RWPE1 (cell line): Measurements from ENCODE around the gene OLFM1.

ENCODE experiments used
- CTCF ChIA-PET: fragments of 350-600 bp; sonication (Branson Sonifier 250); formaldehyde crosslinking; extraction: SDS; loops from one replicate; lab custom pipeline; 2021; lab: Yijun Ruan, JAX
- POLR2A ChIA-PET: fragments of 400-600 bp; formaldehyde crosslinking; extraction: SDS; loops from one replicate; lab custom pipeline; 2020; ENCODE audit warnings: antibody characterized with exemption; ENCODE audit not compliant: low non-redundant PET; lab: Yijun Ruan, JAX
- DNase-seq: peaks from one replicate; pipeline ENCODE4 v3.0.0; 2012; ENCODE audit warnings: low spot score
- H3K27ac ChIP-seq: fragments of 450-650 bp; 2 replicates; pipeline ENCODE4 v1.5.1; 2017
- TF ChIP-seq, protein P1 (sequence below): fragments of 450-650 bp; conservative IDR thresholded peaks from 2 replicates; pipeline ENCODE4 v1.5.1; 2017; ENCODE audit warnings: low read depth, mild to moderate bottlenecking

Gene OLFM1

DNA sequence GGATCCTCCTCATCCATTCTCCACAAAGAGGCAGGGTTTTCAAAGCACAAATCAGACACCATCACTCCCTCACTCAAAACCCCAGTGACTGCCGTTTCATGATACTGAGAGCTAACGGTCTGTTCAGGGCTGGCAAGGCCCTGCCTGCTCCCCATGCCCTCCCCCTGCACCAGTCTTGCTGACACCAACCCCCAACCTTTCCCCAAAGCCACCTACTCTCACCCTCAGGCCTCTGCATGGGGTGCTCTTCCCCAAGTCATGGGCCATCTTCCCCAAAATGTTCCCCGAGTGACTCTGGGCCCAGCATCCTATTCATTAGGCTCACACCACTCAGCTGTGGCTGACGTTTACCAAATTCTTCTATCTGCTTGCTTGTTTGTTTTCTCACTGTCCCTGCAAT lies 21.7 kb upstream of the OLFM1 start:
- POLR2A ChIA-PET = no interaction called here
- TF ChIP-seq, protein P1, sequence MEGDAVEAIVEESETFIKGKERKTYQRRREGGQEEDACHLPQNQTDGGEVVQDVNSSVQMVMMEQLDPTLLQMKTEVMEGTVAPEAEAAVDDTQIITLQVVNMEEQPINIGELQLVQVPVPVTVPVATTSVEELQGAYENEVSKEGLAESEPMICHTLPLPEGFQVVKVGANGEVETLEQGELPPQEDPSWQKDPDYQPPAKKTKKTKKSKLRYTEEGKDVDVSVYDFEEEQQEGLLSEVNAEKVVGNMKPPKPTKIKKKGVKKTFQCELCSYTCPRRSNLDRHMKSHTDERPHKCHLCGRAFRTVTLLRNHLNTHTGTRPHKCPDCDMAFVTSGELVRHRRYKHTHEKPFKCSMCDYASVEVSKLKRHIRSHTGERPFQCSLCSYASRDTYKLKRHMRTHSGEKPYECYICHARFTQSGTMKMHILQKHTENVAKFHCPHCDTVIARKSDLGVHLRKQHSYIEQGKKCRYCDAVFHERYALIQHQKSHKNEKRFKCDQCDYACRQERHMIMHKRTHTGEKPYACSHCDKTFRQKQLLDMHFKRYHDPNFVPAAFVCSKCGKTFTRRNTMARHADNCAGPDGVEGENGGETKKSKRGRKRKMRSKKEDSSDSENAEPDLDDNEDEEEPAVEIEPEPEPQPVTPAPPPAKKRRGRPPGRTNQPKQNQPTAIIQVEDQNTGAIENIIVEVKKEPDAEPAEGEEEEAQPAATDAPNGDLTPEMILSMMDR = no peak
- no peak overlapping the region for H3K27ac ChIP-seq
- no peak for DNase-seq
- CTCF ChIA-PET = interaction anchor here (0.6 kb wide), 1 partner anchor 78 kb away, joined by 3 read pairs; no protein-coding TSS in a partner anchor

DNA sequence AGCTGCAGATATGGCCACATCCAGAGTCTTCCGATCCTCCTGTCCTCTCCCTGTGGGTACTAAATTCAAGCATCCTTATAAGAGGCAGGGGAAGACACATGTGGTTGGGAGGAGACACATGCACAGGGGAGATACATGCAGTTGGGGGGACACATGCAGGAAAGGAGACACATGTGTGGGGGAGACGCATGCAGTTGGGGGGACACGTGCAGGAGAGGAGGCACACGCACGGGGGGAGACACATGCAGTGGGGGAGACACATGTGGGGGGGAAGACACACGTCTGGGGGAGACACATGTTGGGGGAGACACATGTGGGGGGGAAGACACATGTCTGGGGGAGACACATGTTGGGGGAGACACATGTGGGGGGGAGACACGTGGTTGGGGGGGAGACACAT lies 21.2 kb upstream of the OLFM1 start:
- DNase-seq = no peak
- TF ChIP-seq, protein P1 = no peak
- ChIA-PET POLR2A (no interaction called here), CTCF (interaction anchor here (0.6 kb wide), 1 partner anchor 77 kb away, joined by 3 read pairs; no protein-coding TSS in a partner anchor)
- H3K27ac ChIP-seq = no peak overlapping the region

DNA sequence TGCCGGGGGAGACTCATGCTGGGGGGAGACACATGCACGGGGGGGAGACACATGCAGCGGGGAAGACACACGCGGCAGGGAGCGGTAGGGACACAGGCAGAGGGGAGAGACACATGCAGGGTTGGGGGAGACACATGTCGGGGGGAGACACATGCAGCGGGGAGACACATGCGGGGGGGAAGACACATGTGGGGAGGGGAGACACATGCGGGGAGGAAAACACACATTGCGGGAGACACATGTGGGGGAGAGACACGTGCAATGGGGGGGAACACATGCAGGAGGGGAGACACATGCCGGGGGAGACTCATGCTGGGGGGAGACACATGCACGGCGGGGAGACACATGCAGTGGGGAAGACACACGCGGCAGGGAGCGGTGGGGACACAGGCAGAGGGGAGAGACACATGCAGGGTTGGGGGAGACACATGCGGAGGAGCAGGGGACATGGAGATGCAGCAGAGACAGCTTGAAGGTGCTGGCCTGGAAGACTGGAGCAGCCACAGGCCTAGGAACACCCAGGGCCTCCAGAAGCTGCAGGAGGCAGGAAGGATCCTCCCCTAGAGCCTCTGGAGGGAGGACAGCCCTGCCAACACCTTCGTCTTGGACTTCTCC lies 20.3 kb upstream of the OLFM1 start:
- POLR2A ChIA-PET = interaction anchor here (0.5 kb wide), 1 partner anchor 349 kb away, joined by 3 read pairs; no protein-coding TSS in a partner anchor
- TF ChIP-seq, protein P1 = no peak
- CTCF ChIA-PET = no interaction called here
- DNase-seq = no peak
- no peak overlapping the region for H3K27ac ChIP-seq

DNA sequence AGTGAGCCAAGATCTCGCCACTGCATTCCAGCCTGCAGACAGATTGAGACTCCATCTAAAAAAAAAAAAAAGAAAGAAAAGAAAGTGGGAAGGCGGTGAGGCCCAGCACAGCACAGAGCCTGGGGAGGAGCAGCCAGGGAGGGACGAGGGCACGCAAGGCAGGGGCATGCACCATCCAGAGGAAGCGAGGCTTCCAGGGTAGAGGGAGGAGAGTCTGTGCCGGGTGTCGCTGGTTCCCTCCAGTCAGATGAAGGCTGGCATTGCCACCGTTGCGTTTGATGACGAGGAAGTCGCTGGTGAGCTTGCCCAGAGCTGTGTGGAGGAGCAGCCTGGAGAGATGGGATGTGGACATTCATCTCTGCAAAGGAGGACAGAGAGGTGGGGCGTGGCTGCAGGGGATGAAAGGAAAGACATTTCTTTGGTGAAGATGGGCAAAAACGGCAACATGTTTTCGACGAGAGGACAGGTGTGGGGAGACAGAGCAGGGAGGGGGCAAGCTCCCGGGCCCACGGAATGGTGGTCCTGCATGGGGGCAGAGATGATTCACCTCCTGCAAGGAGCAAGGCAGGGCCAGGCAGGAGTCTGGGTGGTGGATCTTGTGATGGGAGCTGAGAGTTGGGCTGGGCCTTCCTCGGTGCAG lies 18.6 kb upstream of the OLFM1 start:
- DNase-seq = no peak
- ChIA-PET POLR2A (no interaction called here), CTCF (interaction anchor here (0.6 kb wide), 1 partner anchor 9 kb away, joined by 3 read pairs; no protein-coding TSS in a partner anchor)
- TF ChIP-seq, protein P1 = no peak
- no peak overlapping the region for H3K27ac ChIP-seq

DNA sequence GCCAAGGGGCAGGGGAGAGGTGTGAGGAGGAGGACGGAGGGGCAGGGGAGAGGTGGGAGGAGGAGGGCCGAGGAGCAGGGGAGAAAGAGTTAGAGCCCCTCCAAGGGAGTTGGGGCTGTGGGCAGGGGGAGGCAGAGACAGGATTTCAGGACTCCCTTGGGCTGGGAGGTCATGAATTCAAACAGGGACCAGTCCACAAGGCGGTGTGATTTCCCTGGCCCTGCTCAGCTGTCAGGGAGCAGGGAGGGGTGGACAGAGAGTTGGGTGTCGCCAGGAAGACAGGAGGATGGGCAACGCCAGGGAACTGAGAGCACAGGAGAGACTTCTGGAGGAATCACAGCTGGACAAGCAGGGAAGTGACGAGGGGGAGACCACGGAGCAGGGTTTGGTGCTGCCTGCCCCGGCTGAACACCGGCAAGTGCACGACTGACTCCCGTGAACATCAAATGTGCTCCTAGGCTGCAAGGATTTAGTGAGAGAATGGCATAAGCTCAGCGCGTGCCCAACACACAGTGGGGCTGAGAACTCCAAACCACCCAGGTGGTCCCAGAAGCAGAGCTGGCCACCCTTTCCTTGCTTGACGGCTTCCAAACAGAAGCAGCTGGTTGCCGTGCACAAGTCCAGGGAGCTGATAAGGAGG lies 17.8 kb upstream of the OLFM1 start:
- POLR2A ChIA-PET = no interaction called here
- DNase-seq = no peak
- CTCF ChIA-PET = no interaction called here

More for the DNA sequence above, 17.8 kb upstream of the OLFM1 start:
- TF ChIP-seq, protein P1 = no peak
- no peak overlapping the region for H3K27ac ChIP-seq
